Heart left ventricle (tissue), 13 donors: ENCODE results near the gene SUPT20H.

ENCODE experiments used
- POLR2A ChIP-seq, 2 donors: fragments of 450-650 bp; IDR thresholded peaks; one replicate each; pipeline ENCODE4 v1.6.1; 2017; ENCODE audit warnings: antibody characterized with exemption in 2 of 2, mild to moderate bottlenecking in 2 of 2, moderate library complexity in 2 of 2
- TF ChIP-seq, protein P1 (sequence below), 12 donors: fragments of 200-600 bp; sonication (generic) in 4 of 12; IDR thresholded peaks; one replicate each; pipeline versions ENCODE4 v1.5.0 to v1.8.0; 2018 to 2022; ENCODE audit warnings: antibody characterized with exemption in 12 of 12, mild to moderate bottlenecking in 5 of 12
- donor health status: ischemic (EF 13 %, LVEDD 7.1; RV severe dilation, severe dysfunction).
- donor health status: DM: no; HTN: yes; CAD: no.
- donor health status: DM: no; HTN: no; CAD: no.
- donor health status: ischemic (EF 25% LVEDD 6.9; RV normal size, moderate dysfunction).
- donor health status: ischemic (EF 25% LVEDD 5.7; RV mildly dilated, moderate dysfunction).
- donor health status: ischemic (EF 35%, LVEDD 5.7; RV mildly dilated, moderate dysfunction).
- donor health status: nonischemic (EF 11% LVEDD 7.7; RV severe dilation, severe dysfunction).
- donor health status: DM: yes; HTN: yes; CAD: no.
- donor health status: PGD.
- donor health status: ischemic (EF 29% LVEDD 5.4; RV normal size, mild dysfunction).
- donor health status: nonischemic (EF 23%, LVEDD 6.1; RV moderate dilation, normal function).

DNA sequence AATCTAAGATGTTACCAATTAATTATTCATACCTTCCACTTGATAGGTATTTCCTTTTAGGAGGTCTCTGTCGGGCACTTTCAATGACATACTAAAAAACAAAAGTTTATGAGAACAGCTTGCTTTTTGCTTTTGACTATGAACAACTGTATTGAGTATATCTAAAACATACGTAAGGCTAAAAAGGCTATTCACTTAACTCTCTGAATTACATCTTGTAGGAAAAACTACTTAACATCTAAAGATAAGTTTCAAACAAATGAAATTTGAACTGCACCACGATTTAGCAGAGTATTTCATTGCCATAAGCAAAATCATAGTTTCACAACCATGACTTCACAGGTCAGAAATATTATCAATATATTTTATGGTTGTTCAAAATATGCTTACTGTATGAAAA lies 11.6 kb downstream of the SUPT20H start:
- TF ChIP-seq, protein P1, sequence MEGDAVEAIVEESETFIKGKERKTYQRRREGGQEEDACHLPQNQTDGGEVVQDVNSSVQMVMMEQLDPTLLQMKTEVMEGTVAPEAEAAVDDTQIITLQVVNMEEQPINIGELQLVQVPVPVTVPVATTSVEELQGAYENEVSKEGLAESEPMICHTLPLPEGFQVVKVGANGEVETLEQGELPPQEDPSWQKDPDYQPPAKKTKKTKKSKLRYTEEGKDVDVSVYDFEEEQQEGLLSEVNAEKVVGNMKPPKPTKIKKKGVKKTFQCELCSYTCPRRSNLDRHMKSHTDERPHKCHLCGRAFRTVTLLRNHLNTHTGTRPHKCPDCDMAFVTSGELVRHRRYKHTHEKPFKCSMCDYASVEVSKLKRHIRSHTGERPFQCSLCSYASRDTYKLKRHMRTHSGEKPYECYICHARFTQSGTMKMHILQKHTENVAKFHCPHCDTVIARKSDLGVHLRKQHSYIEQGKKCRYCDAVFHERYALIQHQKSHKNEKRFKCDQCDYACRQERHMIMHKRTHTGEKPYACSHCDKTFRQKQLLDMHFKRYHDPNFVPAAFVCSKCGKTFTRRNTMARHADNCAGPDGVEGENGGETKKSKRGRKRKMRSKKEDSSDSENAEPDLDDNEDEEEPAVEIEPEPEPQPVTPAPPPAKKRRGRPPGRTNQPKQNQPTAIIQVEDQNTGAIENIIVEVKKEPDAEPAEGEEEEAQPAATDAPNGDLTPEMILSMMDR (IDR thresholded peaks at IDR 0.05) = no peak
- TF ChIP-seq POLR2A (IDR thresholded peaks at IDR 0.05) = no peak
